TTC549 (cell line): ENCODE results near the gene CBX6.

Experiments
- FAIRE-seq: peaks from 2 replicates; lab custom pipeline; 2012; peaks lifted over from hg19 to GRCh38; lab: Jason Lieb, UNC

The CBX6 gene

GRCh38 chr22:38873469-38874411 lies 1.7 kb upstream of the CBX6 start:
- FAIRE-seq = no peak

DNA sequence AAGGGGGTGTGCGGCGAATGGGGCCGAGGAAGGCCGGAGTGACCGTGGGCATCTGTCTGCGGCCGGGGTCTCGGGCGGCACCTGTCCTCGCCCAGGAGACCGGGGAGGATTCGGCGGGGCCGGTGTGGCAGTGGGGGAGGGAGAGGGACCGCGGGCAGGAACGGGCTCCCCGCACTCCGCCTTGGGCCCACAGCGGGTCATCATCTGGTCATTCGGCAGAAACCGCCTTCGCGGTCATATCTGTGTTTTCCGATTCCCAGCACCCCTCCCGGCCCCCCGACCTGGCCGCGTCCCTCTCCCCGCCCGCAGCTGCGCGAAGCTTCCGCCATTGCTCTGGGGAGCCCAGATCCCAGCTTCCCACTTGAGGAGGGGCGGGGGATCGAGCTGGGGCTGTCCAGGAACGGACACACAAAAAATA lies 824 bp upstream of the CBX6 start:
- FAIRE-seq = no peak

DNA sequence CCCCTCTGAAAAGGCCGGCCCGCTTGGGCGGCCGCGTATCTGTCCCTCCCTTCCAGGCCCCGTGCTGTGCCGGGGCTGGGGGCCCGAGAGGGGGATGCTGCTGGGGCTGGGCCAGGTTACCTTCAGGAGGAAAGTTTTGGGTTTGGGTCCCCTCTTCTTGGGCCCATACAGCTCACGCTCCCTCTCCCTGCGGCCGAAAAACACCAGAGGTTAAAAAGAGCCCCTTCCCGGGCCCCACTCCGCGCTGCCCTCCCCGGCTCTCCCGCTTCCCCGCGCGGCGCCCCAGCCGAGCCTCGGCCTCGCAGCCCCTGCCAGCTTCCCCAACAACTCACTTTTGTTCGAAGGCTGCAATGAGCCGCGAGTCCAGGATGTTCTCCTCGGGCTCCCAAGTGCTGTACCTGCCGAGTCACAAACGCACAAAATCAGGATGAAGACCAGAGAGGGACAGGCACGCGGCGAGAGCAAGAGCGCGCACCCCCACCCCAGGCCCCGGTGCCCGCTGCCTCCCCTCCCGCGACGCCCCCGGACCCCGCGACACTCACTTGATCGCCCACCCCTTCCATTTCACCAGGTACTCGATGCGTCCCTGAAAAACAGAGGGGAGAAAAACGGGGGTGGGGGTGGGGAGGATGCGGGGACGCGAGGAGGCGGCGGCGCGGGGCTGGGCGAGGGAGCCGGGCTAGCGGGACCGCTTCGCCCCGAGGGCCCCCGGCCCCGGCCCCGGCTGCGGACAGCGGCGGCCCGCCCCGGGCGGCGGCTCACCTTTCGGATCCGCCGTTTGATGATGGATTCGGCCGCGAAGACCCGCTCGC lies 450 bp downstream of the CBX6 start:
- FAIRE-seq = no peak

DNA sequence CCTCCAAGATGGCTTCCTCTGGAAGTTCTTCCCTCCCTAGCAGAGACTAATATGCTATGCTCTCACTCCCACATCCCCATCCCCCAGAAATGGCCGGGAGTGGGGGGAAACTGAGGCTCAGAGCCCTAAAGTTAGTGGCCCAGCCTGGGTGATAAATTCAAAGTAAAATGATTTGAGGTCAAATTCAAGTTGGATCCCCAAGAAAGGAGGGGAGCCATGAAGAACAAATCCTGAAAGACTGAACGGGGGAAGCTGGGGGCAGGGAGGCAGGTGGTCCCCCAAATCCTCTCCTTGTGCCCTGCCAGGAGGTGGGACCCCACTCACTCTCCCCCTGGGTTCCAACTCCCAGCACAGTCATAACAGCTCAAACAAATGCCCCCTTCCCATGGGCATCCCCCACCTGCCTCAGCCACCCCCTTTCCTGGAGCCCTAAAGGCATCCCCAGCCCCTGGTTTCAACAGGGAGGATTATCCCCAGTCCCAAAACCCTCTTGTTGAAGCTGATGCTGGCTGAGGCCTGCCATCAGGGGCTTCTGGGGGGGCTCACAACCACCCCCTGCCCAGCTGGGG lies 1.1 kb downstream of the CBX6 start:
- FAIRE-seq = no peak

DNA sequence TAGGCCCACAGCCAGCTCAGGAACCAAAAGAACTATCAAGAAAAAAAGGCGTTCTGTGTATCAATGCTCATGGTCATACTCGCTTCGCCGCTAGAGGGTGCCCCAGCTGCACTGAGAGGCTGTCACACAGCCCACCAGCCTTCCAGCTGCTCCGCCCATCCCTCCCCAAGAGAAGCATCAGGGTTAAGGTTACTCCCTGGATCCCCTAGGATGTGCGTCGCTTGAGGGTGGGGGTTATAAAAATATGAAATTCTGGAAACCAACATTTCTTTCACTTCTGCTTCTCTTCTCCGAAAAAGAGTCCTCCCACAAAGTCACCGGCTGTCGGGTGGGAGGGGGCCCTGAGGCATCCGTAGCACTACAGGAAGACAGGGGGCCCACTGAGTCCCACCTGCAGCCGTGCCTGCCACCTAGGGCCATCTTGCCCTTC lies 1.7 kb downstream of the CBX6 start:
- FAIRE-seq = peak; percentile 61

- FAIRE-seq = no peak
Observed at GRCh38 chr22:38869663-38870062, 2.4 kb downstream of the CBX6 start.

GRCh38 chr22:38868886-38869381 lies 3.1 kb downstream of the CBX6 start:
- FAIRE-seq = no peak

GRCh38 chr22:38868286-38868721 lies 3.7 kb downstream of the CBX6 start:
- FAIRE-seq = no peak

GRCh38 chr22:38867471-38868285 lies 4.3 kb downstream of the CBX6 start:
- no peak for FAIRE-seq

DNA sequence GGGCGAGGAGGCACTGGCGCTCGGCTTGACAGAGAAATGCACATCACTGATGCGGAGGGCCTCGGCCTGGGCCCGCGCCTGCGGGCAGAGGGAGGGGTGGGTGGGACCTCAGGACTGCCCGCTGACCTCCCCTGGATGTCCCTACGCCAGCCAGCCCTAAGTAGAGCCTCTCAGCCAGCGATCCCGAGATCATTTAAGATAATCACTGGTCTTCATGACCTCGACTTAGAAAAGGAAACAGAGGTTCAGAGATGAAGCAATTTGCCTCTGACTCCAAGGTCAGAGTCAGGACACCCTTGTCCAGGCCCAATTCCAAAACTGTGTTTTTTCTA lies 4.9 kb downstream of the CBX6 start:
- FAIRE-seq = no peak

DNA sequence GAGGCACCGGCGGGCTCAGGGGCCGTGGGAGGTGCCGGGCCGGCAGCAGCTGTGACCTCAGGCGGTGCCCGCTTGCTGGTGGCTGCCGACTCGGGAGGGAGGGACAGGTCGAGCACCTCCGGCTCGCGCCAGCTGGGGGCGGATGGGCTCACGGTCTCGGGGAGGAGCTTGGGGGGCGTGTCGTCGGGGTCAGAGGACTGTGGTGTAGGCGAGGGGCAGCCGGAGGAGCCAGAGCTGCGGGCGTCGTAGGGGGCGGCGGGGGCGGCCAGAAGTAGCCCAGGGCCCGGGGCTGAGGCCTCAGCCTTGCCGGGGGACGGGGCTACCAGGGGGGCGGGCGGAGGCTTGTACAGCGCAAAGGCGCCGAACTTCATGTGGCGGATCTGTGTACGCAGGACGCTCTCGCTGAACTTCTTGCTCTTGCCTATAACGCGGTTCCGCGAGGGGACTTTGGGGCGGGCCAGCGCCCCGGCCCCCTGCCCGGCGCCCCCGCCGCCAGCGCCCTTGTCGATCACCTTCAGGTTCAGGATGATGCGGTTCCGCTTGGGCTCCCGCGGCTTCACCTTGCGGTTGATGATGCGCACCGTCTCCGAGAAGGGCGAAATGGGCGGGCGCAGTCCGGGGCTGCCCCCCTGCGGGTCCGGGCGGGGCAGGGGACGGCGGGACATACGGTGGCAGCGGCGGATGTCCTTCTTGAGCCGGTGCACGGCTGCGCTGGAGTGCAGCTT lies 5.5 kb downstream of the CBX6 start:
- FAIRE-seq = no peak

DNA sequence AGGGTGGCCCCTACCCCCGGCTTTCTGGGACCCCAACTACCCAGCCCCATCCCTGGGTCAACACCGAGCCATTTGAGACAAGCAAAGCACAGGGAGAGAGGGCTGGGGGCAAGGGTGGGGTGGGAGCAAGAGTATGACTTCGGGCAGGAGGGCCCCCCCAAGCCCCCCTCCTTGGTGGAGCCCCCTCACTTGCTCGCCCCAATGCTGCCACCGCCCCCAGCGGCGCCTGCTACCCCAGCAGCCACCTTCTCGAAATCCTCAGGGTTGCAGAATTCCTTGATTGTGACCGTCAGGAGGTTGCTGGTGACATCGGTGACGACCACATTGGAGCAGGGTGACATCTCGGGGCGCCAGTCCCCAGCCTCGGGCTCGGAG lies 6.0 kb downstream of the CBX6 start:
- FAIRE-seq = no peak

DNA sequence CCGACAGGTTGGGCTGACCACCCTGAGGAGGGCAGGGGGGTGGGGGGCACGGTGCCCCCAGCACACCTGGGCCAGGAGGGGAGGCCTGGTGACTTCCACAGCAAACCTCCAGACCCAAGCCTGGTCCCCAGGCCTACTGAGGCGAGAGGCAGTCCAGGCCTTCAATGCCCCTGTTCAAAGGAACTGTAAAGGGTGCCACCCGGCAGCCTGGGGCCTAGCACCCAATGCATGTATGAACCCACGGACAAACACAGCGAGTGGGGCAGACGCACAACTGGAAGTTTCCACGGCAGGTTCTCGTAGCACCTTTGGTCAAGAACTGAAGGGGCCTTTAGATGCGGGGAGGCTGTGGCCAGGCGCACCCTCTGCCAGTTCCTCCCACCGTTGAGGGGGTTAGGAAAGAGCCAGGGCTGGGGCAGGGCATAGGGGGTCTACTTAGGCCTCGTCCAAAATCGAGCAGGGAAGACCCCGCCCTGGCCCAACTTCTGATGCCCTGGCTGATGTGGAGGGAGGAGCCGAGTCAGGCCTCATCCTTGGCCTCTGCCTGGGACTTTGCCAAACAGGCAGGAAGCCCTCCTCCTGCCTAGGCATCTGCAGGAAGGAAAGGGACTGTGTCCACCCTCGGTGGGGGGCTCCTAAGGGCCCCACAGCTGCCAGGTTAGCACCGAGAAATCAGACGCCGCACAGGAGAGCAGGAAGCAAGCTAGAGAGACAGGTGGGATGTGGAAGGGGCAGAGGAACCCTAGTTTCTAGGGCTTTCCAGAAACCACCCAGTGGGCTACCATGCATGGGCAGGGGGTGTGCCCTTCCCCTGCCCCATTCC lies 6.6 kb downstream of the CBX6 start:
- FAIRE-seq = no peak

GRCh38 chr22:38864361-38865191 lies 7.4 kb downstream of the CBX6 start:
- FAIRE-seq = no peak

DNA sequence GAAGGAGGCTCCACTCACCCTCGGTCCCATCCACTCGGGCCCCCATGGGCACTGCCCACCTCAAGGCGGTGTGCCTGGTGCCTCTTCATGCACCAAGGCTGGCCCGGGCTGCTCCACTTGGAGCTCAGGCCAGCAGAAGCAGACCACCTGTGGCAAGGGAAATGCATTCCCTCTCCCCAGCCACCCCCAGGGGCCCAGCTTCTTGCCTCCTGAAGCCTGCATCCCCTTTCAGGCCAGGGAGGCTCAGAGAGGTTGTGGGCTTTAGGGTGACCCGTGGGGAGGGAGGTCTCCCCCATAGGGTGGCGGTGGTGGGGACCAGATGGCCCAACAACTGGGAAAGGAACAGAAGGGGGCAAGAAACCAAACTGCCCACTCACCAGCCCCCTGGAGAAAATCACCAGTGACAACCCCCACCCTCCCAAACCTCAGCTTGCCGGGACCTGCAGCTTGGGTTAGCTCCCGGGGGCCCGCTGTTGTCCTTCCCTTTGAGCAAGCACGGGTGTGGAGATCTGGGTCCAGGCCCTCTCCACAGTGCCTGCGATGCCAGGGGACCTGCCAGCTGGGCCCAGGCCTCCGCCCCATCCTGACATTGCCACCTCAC lies 8.4 kb downstream of the CBX6 start:
- no peak for FAIRE-seq

DNA sequence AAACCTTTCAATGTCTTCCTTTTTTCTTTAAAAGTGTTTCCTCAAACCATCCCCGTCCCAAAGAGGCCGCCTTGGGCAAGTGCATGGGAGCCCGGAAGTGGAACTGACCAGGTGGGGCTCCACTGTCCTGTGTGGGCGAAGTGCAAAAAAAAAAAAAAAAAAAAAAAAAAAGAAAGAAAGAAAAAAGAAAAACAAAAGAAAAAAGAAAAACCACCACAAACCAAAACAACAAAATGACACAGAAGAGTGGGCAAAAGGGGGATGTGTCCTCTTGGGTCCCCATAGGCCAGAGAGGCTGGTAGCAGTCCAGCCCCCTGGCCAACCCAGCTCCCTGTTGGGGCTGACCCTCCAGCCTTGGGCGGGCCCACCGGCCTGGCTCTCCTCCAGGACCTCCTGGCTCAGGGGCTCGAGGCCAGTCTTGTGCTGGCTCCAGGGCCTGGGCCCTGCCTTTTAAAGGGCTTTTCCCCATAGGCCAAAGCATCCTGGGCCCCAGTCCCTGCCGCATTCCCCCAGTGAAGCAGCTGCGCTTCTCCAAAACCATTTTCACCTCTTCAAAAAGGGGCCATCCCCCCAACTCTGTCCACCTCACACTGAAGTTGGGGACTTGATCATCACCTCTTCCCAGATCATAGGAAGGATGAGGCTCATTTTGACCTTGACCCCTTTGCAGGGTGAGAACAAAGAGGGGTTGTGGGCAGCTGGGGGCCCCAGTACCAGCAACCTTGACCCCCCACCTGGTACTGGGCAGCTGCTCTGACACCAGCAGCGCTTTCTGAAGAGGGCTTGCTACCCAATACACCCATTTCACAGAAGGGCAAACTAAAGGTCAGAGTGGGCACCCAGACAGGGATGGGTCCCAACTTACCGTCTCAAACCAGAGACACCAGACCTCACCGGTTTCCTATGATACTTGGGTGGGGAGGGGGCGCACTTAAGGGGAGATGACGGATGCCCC lies 9.4 kb downstream of the CBX6 start:
- FAIRE-seq = no peak

DNA sequence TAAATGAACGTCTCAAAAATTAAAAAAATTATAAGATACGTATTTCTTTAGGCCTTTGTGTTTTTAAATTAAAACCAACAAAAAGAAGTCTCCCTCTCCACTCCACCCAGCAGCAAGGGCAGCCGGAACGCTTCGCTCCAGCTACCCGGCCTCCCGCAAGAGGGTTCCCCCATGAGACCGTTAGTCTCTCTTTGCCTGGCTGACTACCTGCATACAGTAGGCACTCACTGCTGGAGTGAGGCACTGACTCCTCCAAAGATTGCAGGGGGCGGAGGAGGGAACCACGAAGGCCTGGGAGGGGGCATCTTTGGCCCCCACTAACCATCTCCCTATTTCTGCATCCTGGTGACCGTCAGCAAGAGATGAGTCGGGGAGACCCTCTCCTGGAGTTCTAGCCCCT lies 10.1 kb downstream of the CBX6 start:
- FAIRE-seq = no peak
